ENCODE measurements around the gene CAMK1D.

The CAMK1D gene

GRCh38 chr10:12566161-12567115 lies 217.1 kb downstream of the CAMK1D start:
- no peak for DNase-seq

GRCh38 chr10:12568391-12569009 lies 219.2 kb downstream of the CAMK1D start:
- no peak for DNase-seq

GRCh38 chr10:12572281-12572680 lies 222.9 kb downstream of the CAMK1D start:
- no peak for DNase-seq

- no peak for DNase-seq
Observed at GRCh38 chr10:12577610-12578009, 228.3 kb downstream of the CAMK1D start.

- no peak for DNase-seq
Observed at GRCh38 chr10:12579954-12580858, 230.9 kb downstream of the CAMK1D start.

GRCh38 chr10:12583891-12584595 lies 234.7 kb downstream of the CAMK1D start:
- no peak for DNase-seq

- no peak for DNase-seq
Observed at GRCh38 chr10:12586741-12587140, 237.4 kb downstream of the CAMK1D start.

- DNase-seq = no peak
Observed at GRCh38 chr10:12587451-12587888, 238.1 kb downstream of the CAMK1D start.

- no peak for DNase-seq
Observed at GRCh38 chr10:12588091-12588860, 238.9 kb downstream of the CAMK1D start.

GRCh38 chr10:12589291-12589690 lies 239.9 kb downstream of the CAMK1D start:
- DNase-seq = no peak

GRCh38 chr10:12589791-12590190 lies 240.4 kb downstream of the CAMK1D start:
- DNase-seq = no peak

- no peak for DNase-seq
Observed at GRCh38 chr10:12590675-12591659, 241.6 kb downstream of the CAMK1D start.

GRCh38 chr10:12592967-12593366 lies 243.6 kb downstream of the CAMK1D start:
- DNase-seq = no peak

GRCh38 chr10:12594448-12594944 lies 245.1 kb downstream of the CAMK1D start:
- DNase-seq = no peak

GRCh38 chr10:12595936-12596576 lies 246.7 kb downstream of the CAMK1D start:
- DNase-seq = no peak

GRCh38 chr10:12597176-12597575 lies 247.8 kb downstream of the CAMK1D start:
- DNase-seq = no peak

- DNase-seq = no peak
Observed at GRCh38 chr10:12597788-12598765, 248.7 kb downstream of the CAMK1D start.

GRCh38 chr10:12600652-12601051 lies 251.3 kb downstream of the CAMK1D start:
- no peak for DNase-seq

All from amniotic stem cell (primary cell).